ENCODE data around the gene UBA52.
A peak's percentile ranks its signal among the peaks of the same experiment; 100 is the strongest.

Gene UBA52

DNA sequence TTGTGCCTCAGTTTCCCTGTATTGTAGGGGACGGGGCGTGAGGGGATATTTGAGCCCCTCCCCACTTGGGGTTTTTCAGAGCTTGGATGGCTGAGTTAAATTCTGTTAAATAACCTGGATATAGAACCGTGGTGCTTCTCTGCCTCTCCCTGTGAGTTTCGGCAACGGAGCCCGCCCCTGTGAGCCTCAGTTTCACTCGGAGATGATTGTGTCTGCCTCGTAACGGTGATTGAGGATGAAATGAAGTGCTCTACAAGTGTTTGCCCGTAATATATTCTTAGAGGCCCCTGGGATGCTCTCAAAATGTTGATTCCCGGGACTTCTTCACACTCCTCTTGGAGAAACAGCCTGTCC, 13.5 kb upstream of the UBA52 start:
- H3K4me1 ChIP-seq (ENCODE audit: insufficient read depth, low read length) = no peaks in the 10 kb centered on the region
- no peaks in the 10 kb centered on the region for H3K9me3 ChIP-seq (ENCODE audit: insufficient read depth, low read depth, low read length)
- peak overlapping the region; percentile 75 for H3K9ac ChIP-seq (ENCODE audit: low read depth, low read length)
- 17% methylated on average over 11 of the region's 11 CpGs for WGBS
- peak overlapping the region; percentile 56 for H3K27ac ChIP-seq (ENCODE audit: low read depth, low read length)
- H3K4me3 ChIP-seq (ENCODE audit: low read length) = peak overlapping the region; percentile 82
- no peaks in the 10 kb centered on the region for H3K27me3 ChIP-seq (ENCODE audit: insufficient read depth, low read length)
- peaks cover 22% of the 10 kb centered on the region for H3K36me3 ChIP-seq (ENCODE audit: insufficient read depth, low read length)

DNA sequence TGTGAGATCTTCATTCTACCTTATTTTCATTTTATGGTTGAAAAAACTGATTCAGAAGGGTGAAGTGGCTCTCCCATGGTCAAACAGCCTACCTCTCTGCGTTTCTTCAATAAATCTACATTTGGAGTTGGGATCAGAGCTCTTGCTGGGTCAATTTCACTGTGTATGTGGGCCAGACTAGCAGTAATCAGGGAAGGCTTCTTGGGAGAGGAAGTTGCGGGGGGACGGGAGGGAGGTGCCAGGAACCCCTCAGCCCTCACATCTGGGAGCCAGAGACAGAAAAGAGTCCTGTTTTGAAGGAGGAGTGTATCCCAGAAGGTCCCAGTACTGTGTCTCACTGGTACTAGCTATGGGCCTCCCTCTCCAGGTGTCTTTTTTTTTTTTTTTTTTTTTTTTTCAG, 13.1 kb upstream of the UBA52 start:
- peaks cover 23% of the 10 kb centered on the region for H3K36me3 ChIP-seq (ENCODE audit: insufficient read depth, low read length)
- no peaks in the 10 kb centered on the region for H3K9me3 ChIP-seq (ENCODE audit: insufficient read depth, low read depth, low read length)
- peak overlapping the region; percentile 56; the same call in 1 of the 2 replicates for H3K27ac ChIP-seq (ENCODE audit: low read depth, low read length)
- 83% methylated on average over 3 of the region's 3 CpGs for WGBS
- H3K4me1 ChIP-seq (ENCODE audit: insufficient read depth, low read length) = no peaks in the 10 kb centered on the region
- peak overlapping the region; percentile 82 for H3K4me3 ChIP-seq (ENCODE audit: low read length)
- H3K9ac ChIP-seq (ENCODE audit: low read depth, low read length) = peak overlapping the region; percentile 75
- H3K27me3 ChIP-seq (ENCODE audit: insufficient read depth, low read length) = no peaks in the 10 kb centered on the region

DNA sequence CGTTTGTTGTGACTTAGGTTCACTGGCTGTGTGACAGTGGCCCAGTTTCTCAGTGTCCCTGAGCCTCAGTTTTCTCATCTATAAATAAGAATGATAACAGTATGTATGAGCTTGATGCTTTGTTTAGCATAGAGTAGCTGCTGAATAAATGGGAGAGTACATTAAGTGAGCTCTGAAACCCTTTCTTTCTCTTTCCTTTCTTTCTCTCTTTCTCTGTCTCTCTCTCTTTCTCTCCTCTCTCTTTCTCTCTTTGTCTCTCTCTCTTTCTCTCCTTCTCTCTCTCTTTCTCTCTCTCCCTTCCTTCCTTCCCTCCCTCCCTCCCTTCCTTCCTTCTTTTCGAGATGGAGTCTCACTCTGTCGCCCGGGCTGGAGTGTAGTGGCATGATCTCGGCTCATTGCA, 12.0 kb upstream of the UBA52 start:
- 94% methylated on average over 5 of the region's 5 CpGs for WGBS
- Histone ChIP-seq H3K27ac (ENCODE audit: low read depth, low read length) (no peak overlapping the region), H3K9ac (ENCODE audit: low read depth, low read length) (no peak overlapping the region; the same call in 1 of the 2 replicates), H3K27me3 (ENCODE audit: insufficient read depth, low read length) (no peaks in the 10 kb centered on the region), H3K36me3 (ENCODE audit: insufficient read depth, low read length) (peaks cover 29% of the 10 kb centered on the region), H3K9me3 (ENCODE audit: insufficient read depth, low read depth, low read length) (no peaks in the 10 kb centered on the region), H3K4me3 (ENCODE audit: low read length) (no peak overlapping the region), H3K4me1 (ENCODE audit: insufficient read depth, low read length) (no peaks in the 10 kb centered on the region)

DNA sequence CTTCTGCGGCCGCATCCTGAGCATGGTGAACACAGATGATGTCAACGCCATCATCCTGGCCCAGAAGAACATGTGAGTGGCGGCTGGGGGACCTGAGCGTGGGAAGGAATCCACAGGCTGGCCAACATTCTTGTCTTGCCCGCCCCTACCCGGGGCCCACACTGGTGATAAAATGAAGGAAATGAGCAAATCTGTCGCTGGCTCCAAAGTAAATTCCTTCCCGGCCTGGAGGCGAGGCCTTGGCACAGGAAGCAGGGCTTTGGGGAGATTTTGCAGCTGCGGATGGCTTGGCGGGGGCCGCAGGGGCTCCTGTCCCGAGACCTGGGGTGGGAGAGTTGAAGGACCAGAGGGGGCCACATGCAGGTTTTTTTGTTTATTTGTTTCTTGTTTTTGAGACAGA, 9.6 kb upstream of the UBA52 start:
- Histone ChIP-seq H3K4me1 (ENCODE audit: insufficient read depth, low read length) (no peaks in the 10 kb centered on the region), H3K27me3 (ENCODE audit: insufficient read depth, low read length) (no peaks in the 10 kb centered on the region), H3K9me3 (ENCODE audit: insufficient read depth, low read depth, low read length) (no peaks in the 10 kb centered on the region), H3K9ac (ENCODE audit: low read depth, low read length) (no peak overlapping the region), H3K36me3 (ENCODE audit: insufficient read depth, low read length) (peaks cover 52% of the 10 kb centered on the region), H3K27ac (ENCODE audit: low read depth, low read length) (no peak overlapping the region), H3K4me3 (ENCODE audit: low read length) (no peak overlapping the region)
- WGBS = 93% methylated on average over 14 of the region's 14 CpGs

DNA sequence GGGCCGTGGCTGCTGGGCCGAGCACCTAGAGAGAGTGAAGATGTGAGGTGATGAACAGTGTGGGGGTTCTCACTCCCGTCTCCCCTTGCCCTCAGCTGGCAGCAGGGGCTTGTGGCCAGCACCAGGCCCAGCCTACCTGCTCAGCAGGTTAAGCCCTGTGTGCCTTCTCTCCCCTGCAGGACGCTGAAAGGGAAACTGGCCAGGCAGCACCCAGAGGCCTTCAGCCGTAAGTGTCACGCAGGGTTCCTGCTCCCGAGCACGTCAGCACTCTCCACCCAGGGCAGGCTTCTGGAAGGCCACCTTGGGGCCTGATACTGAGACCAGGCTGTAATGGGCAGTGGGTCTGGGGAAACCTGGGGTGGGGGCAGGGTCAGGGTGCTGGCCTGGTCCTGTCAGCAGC, 4.7 kb upstream of the UBA52 start:
- H3K27me3 ChIP-seq (ENCODE audit: insufficient read depth, low read length) = no peaks in the 10 kb centered on the region
- H3K9me3 ChIP-seq (ENCODE audit: insufficient read depth, low read depth, low read length) = no peaks in the 10 kb centered on the region
- peaks cover 72% of the 10 kb centered on the region for H3K36me3 ChIP-seq (ENCODE audit: insufficient read depth, low read length)
- H3K27ac ChIP-seq (ENCODE audit: low read depth, low read length) = no peak overlapping the region
- no peak overlapping the region for H3K4me3 ChIP-seq (ENCODE audit: low read length)
- no peaks in the 10 kb centered on the region for H3K4me1 ChIP-seq (ENCODE audit: insufficient read depth, low read length)
- 92% methylated on average over 8 of the region's 8 CpGs for WGBS
- no peak overlapping the region for H3K9ac ChIP-seq (ENCODE audit: low read depth, low read length)

DNA sequence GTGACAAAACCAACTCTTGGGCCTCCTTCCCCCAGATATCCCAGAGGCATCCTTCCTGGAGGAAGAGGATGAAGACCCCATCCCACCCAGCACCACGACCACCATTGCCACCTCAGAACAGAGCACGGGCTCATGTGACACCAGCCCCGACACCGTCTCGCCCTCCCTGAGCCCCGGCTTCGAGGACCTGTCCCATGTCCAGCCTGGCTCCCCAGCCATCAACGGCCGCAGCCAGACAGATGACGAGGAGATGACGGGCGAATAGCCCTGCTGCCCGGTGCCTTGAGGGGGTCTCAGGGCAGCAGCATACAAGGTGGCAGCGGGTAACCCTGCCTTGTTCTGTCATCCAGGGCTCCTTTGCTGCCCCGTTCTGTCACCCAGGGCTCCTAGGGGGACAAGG, 3.3 kb upstream of the UBA52 start:
- H3K27me3 ChIP-seq (ENCODE audit: insufficient read depth, low read length) = no peaks in the 10 kb centered on the region
- no peak overlapping the region for H3K9ac ChIP-seq (ENCODE audit: low read depth, low read length)
- H3K36me3 ChIP-seq (ENCODE audit: insufficient read depth, low read length) = peaks cover 64% of the 10 kb centered on the region
- WGBS = 98% methylated on average over 15 of the region's 15 CpGs
- no peak overlapping the region for H3K4me3 ChIP-seq (ENCODE audit: low read length)
- H3K27ac ChIP-seq (ENCODE audit: low read depth, low read length) = no peak overlapping the region
- peaks cover 8% of the 10 kb centered on the region; the same call in 1 of the 2 replicates for H3K4me1 ChIP-seq (ENCODE audit: insufficient read depth, low read length)
- H3K9me3 ChIP-seq (ENCODE audit: insufficient read depth, low read depth, low read length) = no peaks in the 10 kb centered on the region

DNA sequence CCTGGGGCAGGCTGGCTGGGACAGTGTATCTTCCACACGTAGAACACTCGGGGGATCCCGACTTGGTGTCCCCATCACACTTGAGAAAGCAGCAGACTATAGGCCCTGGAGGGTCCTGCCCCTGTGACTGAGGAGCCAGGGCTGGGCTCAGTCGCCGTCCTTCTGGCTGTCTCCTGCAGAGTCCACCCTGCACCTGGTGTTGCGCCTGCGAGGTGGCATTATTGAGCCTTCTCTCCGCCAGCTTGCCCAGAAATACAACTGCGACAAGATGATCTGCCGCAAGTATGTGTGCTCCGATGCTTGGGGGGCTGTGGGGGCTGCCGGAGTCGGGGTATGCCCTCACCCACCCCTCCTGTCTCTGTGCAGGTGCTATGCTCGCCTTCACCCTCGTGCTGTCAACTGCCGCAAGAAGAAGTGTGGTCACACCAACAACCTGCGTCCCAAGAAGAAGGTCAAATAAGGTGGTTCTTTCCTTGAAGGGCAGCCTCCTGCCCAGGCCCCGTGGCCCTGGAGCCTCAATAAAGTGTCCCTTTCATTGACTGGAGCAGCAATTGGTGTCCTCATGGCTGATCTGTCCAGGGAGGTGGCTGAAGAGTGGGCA, 3.1 kb downstream of the UBA52 start:
- Histone ChIP-seq H3K9me3 (ENCODE audit: insufficient read depth, low read depth, low read length) (no peaks in the 10 kb centered on the region), H3K27ac (ENCODE audit: low read depth, low read length) (no peak overlapping the region), H3K36me3 (ENCODE audit: insufficient read depth, low read length) (peaks cover 55% of the 10 kb centered on the region), H3K4me3 (ENCODE audit: low read length) (no peak overlapping the region), H3K9ac (ENCODE audit: low read depth, low read length) (no peak overlapping the region), H3K4me1 (ENCODE audit: insufficient read depth, low read length) (peaks cover 8% of the 10 kb centered on the region; the same call in 1 of the 2 replicates), H3K27me3 (ENCODE audit: insufficient read depth, low read length) (no peaks in the 10 kb centered on the region)
- WGBS = 97% methylated on average over 18 of the region's 18 CpGs

DNA sequence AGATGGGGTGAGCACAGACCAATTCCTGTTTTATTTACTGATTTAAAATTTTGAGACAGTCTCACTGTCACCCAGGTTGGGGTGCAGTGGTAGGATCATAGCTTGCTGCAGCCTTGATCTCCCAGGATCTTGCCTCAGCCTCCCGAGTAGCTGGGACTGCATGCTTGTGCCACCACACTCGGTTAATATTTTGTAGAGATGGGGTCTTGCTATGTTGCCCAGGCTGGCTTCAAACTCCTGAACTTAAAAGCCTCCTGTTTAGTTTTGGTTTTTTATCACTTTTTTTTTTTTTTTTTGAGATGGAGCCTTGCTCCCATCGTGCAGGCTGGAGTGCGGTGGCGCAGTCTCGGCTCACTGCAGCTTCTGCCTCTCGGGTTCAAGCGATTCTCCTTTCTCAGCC, 4.7 kb downstream of the UBA52 start:
- Histone ChIP-seq H3K27me3 (ENCODE audit: insufficient read depth, low read length) (no peaks in the 10 kb centered on the region), H3K9ac (ENCODE audit: low read depth, low read length) (no peak overlapping the region), H3K4me1 (ENCODE audit: insufficient read depth, low read length) (peaks cover 8% of the 10 kb centered on the region; the same call in 1 of the 2 replicates), H3K27ac (ENCODE audit: low read depth, low read length) (no peak overlapping the region), H3K36me3 (ENCODE audit: insufficient read depth, low read length) (peaks cover 51% of the 10 kb centered on the region), H3K9me3 (ENCODE audit: insufficient read depth, low read depth, low read length) (no peaks in the 10 kb centered on the region), H3K4me3 (ENCODE audit: low read length) (no peak overlapping the region)
- WGBS = 92% methylated on average over 8 of the region's 8 CpGs

DNA sequence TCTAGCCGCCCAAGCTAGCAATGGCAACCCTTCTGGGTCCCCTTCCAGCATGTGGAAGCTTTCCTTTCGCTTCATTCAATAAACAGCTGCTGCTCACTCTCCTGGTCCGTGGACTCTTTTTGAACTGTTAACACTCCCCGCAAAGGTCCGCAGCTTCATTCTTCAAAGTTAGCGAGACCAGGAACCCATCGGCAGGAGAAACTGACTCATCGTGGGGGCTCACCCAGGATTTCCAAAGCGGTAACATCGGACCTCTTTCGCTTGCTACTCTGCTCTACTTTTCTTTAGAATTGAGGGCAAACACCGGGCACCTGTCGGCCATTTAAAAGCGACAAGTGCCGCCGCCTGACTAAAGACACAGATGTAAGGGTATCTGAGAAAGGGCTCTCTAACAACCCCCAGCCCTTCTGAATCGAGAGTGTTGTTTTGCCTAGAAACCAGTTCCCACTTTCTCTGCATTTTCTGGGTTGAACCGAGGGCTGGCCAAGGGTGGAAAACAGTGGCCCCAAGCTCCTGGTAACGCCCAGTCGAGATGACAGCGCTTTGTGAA, 5.8 kb downstream of the UBA52 start:
- Histone ChIP-seq H3K9ac (ENCODE audit: low read depth, low read length) (no peak overlapping the region), H3K4me3 (ENCODE audit: low read length) (no peak overlapping the region), H3K9me3 (ENCODE audit: insufficient read depth, low read depth, low read length) (no peaks in the 10 kb centered on the region), H3K27me3 (ENCODE audit: insufficient read depth, low read length) (no peaks in the 10 kb centered on the region), H3K4me1 (ENCODE audit: insufficient read depth, low read length) (peaks cover 7% of the 10 kb centered on the region; the same call in 1 of the 2 replicates), H3K27ac (ENCODE audit: low read depth, low read length) (peak overlapping the region; percentile 41; the same call in 1 of the 2 replicates), H3K36me3 (ENCODE audit: insufficient read depth, low read length) (peaks cover 51% of the 10 kb centered on the region)
- WGBS = 94% methylated on average over 21 of the region's 21 CpGs

DNA sequence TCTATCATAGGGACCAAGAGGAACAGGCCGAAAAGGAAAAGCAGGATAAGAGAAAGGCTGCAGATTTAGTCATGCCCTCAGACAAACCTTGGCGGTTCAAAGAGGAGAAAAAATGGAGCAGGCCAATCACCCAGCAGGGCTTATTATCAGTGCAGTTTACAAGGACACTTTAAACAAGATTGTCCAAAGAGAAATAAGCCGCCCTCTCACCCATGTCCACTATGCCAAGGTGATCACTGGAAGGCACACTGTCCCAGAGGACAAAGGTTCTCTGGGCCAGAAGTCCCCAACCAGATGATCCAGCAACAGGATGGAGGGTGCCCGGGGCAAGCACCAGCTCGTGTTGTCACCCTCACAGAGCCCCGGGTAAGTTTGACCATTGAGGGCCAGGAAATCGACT, 8.7 kb downstream of the UBA52 start:
- Histone ChIP-seq H3K9me3 (ENCODE audit: insufficient read depth, low read depth, low read length) (no peaks in the 10 kb centered on the region), H3K4me3 (ENCODE audit: low read length) (no peak overlapping the region), H3K36me3 (ENCODE audit: insufficient read depth, low read length) (peaks cover 25% of the 10 kb centered on the region), H3K27ac (ENCODE audit: low read depth, low read length) (no peak overlapping the region), H3K4me1 (ENCODE audit: insufficient read depth, low read length) (no peaks in the 10 kb centered on the region), H3K27me3 (ENCODE audit: insufficient read depth, low read length) (no peaks in the 10 kb centered on the region), H3K9ac (ENCODE audit: low read depth, low read length) (no peak overlapping the region)
- 81% methylated on average over 7 of the region's 7 CpGs for WGBS

DNA sequence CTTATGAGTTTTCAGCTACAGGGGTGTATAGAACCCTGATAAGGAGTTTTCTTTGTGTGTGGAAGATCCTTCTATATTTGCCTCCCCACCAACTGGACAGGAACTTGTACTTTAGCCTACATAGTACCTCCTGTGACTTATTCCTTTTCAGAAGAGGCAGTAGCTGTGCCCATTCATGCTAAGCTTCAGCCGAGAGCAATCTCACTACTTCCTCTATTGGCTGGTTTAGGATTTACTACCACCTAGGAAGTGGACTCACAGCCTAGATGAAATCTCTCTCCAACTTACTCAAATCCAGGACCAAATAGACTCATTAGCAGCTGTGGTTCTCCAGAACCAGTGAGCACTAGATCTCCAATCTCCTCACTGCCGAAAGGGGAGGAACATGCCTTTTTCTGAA, 14.6 kb downstream of the UBA52 start:
- 82% methylated on average over 2 of the region's 2 CpGs for WGBS

More for the DNA sequence above, 14.6 kb downstream of the UBA52 start:
- Histone ChIP-seq H3K9me3 (ENCODE audit: insufficient read depth, low read depth, low read length) (no peaks in the 10 kb centered on the region), H3K4me3 (ENCODE audit: low read length) (no peak overlapping the region), H3K36me3 (ENCODE audit: insufficient read depth, low read length) (0 out of 2 replicates have a peak, but pooled peaks cover 4% of the 10 kb centered on the region), H3K27ac (ENCODE audit: low read depth, low read length) (no peak overlapping the region), H3K9ac (ENCODE audit: low read depth, low read length) (no peak overlapping the region), H3K4me1 (ENCODE audit: insufficient read depth, low read length) (peaks cover 5% of the 10 kb centered on the region; the same call in 1 of the 2 replicates), H3K27me3 (ENCODE audit: insufficient read depth, low read length) (no peaks in the 10 kb centered on the region)
